Right forelimb (tissue), 1 donor: ENCODE data around the gene CXorf65.

Experiments
- DNase-seq: peaks from one replicate; pipeline ENCODE4 v3.0.0-alpha.2; 2018

CXorf65 gene

DNA sequence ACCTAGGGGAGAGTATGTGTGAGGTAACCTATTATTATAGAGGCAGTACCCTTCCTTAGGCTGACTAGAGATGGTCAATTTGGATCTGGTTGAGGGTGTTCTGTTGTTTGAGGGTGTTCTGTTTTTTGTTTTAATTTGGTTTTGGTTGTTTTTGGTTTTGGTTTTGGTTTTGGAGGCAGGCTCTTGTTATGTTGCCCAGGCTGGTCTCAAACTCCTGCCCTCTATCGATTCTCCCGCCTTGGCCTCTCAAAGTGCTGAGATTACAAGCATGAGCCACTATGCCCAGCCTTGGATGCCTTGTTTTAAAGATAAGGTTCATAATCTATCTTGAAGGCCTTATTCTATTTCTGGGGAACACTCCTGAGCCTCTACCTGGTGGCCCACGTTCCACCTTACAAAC lies 912 bp downstream of the CXorf65 start:
- no peak for DNase-seq

DNA sequence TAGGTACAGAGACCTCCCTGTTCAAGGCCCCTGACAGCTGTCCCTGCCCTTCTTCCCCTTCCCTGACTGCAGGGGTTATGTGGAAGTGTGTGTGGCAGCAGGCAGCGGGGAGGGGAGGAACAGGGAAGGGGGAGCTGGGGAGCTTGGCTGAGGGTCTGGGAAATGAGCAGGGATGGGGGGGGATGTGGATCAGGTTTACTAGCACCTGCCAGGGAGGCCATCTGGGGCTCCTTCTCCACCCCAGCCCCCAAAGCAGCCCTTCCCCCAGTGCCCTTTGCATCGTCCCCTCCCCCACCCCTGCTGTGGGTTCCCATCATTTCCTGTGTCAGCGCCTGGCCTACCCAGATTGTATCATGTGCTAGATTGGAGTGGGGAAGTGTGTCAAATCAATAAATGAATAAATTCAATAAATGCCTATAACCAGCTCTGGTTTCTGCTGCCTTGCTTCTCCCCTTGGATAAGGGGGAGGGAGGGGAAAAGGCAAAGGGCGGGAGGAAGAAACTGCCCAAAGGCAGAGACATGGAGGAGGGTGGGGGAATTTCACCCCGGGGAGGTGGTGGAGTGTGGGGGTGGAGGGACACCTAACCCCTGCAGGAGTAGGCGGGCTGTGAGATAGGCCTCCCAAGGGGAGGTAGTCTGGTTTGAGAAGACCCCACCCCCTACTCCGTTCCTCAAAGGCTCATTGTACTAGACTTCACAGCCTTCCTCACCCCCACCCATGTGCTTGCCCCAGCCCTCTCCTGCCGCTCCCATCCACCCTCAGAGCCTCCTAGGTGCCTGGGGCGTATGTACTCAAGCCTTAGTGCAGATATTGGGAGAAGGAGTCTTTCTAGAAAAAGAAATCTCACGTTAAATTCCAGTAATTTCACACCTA lies 3.2 kb downstream of the CXorf65 start:
- peak; percentile 64 for DNase-seq

DNA sequence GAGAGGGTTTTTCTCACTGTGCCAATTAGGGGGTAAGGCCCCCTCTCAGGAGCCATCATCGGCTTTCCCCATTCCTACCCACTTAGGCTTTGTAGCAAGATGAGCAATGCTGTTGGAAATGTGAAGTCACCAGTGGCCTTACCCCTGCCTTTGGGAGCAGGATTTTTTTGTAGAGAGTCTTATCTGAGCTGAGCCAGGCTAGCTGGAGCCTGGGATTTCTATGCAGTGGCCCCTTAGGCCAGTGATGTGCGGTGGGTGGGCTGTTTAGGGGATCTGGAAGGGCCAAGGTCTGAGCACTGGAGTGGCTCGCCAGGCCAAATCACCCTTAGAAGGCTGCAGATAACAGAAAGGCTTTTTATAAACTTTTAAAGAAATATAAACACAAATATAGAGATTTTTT lies 4.2 kb downstream of the CXorf65 start:
- DNase-seq = no peak

DNA sequence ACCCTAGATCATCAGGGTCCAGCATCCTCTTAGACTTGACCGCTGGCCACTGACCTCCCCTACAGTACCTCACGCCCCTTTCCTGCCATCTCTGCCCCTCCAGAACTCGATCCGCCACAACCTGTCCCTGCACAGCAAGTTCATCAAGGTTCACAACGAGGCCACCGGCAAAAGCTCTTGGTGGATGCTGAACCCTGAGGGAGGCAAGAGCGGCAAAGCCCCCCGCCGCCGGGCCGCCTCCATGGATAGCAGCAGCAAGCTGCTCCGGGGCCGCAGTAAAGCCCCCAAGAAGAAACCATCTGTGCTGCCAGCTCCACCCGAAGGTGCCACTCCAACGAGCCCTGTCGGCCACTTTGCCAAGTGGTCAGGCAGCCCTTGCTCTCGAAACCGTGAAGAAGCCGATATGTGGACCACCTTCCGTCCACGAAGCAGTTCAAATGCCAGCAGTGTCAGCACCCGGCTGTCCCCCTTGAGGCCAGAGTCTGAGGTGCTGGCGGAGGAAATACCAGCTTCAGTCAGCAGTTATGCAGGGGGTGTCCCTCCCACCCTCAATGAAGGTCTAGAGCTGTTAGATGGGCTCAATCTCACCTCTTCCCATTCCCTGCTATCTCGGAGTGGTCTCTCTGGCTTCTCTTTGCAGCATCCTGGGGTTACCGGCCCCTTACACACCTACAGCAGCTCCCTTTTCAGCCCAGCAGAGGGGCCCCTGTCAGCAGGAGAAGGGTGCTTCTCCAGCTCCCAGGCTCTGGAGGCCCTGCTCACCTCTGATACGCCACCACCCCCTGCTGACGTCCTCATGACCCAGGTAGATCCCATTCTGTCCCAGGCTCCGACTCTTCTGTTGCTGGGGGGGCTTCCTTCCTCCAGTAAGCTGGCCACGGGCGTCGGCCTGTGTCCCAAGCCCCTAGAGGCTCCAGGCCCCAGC lies 5.7 kb downstream of the CXorf65 start:
- no peak for DNase-seq

DNA sequence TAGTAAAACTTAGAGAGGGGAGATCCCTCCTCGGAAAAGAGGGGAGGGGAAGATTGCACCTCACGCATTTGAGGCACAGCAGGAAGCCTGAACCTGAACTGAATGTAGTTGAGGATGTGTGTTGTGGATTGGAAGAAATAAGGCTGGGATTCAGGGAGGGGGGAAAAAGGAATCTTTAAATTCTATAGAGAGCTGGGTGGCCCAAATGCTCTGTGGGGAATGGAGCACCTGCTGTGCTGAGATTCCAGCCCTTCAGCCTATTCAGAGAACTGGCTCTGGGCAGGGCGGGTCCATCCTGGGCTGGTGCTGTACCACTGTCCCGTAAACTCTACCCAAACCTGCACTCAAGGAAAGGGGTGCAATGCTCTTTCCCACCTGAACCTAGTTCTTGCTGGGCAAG lies 6.8 kb downstream of the CXorf65 start:
- no peak for DNase-seq

DNA sequence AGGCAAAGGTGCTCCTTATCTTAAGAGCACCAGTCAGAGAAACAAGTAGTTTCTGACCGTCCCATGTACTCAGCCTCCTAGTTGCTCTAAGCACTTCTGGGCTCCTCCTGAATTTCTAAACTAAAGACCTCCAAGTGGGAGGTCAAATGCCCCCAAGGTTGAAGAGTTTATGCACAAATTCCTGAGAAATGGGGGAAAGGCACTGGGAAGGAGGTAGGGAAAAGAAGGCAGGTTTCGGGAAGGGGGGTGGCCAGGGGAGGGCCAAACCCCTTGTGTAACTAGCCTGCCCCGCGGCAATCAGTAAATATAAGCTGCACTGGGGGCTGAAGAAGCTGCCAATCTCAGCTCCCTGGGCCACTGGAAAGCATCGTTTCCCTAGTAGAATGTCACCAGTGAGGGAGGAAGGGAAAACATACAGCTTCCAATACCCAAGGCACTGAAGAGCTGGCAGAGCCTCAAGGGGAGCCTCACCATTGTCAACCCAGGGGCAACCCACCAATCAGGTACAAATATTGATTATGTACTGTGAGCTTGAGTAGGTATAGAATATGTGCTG lies 7.5 kb downstream of the CXorf65 start:
- no peak for DNase-seq

DNA sequence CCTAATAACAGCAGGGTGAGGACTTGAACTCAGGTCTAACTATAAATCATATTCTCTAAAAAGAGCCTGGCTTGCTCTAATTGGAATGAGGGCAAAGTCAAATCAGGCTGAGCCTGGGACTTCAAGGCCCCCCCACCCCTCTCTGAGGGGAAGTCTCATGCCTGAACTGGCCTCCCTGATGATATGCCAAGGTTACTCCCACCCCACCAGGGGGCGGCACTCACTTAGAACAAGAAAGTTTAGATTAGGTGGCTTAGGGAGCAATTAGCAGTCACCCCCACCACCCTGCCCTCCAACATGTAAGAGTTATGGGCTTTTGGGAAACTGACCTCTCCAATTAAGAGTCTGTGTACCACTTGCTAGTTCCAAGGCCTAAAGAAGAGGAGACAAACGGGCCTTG lies 8.2 kb downstream of the CXorf65 start:
- no peak for DNase-seq

DNA sequence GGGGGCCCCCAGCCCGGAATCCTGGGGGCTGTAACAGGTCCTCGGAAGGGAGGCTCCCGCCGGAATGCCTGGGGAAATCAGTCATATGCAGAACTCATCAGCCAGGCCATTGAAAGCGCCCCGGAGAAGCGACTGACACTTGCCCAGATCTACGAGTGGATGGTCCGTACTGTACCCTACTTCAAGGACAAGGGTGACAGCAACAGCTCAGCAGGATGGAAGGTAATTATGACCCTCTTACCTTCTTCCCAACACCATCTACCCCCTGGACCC lies 9.8 kb downstream of the CXorf65 start:
- DNase-seq = no peak

DNA sequence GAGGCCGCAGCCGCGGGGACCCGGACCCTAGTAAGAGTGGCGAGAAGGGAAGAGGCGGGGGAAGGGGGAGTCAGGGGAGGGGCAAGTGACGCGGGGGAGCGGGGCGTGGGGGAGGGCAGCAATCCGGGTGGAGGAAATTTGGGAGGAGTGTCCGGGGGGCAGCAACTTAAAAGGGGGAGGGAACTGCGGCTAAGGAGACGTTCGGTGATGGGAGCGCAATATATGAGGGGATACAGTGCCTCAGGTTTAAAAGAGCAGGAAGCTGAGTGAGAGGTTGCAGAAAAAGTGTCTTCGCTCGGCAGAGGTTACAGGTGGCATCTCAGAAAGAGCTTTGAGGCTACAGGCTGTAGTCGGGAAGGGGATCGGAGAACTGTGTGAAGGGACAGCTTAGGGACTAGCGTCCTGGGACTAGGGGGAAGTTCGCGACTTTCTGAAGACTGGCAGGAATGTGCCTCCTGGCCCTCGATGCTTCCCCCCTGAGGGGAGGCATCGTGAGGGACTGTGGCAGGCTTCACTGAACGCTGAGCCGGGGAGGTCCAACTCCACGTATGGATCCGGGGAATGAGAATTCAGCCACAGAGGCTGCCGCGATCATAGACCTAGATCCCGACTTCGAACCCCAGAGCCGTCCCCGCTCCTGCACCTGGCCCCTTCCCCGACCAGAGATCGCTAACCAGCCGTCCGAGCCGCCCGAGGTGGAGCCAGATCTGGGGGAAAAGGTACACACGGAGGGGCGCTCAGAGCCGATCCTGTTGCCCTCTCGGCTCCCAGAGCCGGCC lies 10.4 kb downstream of the CXorf65 start:
- no peak for DNase-seq

DNA sequence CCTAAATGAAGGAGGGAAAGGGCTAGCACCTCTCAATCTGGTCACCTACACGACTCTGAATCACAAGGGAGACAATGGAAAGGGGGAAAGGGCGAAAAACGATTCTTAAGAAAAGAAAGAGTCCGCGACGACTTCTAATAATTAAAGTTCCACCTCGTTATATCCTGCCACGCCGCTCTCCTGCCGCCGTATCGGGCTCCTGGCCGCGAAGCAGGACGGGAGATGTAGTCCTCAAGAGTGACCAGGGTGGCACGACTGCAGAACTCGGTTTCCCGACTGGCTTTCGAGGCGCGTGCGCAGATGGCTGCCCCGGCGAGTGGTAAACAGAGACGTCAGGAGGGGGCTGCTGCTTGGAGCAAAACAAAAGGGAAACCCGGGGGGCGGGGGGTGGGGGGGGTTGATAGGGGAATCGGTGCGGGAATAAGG lies 11.0 kb downstream of the CXorf65 start, which contains the start of gene FOXO4:
FOXO4 (plus strand) TSS at position 297 of the 426 bp plus-strand sequence. CDS start 678 bp downstream, outside the sequence.
- DNase-seq = peak; percentile 90

DNA sequence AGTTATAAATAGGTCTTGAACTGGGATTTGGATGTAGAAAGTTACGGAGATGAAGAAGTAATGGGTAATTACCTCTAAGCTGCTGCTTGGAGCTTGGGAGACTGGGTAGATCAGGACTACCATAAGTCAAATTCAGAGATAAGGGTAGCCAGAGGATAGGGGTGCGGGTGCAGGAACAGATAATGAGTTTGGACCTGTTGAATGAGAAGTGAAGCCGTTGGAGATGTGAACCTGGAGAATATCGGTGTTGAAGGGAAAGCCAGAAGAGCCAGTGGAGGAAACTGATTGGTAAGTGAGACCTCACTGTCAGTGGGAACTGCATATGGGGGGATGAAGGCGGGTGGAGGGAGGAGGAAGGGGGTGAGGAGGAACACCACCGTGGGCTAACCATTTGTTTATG lies 11.5 kb downstream of the CXorf65 start:
- no peak for DNase-seq

DNA sequence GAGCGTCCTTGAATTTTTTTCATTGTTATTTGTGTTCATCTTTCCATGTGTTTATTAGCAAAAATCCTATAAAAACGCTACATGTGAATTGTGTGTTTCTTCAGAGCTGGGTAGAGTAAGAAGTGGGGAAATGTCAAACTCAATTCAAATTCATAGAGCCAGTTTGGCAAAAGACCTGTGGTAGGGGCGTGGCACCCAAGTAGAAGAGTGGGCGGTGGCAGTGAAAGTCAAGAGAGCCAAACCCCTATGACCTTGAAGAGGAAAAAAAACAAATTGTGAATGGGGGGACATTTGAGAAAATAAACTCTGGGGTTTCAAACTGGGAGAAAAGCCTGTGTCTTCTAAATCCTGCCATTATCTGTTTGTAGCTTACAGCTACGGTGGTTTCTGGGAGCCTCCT lies 15.3 kb downstream of the CXorf65 start:
- DNase-seq = no peak

DNA sequence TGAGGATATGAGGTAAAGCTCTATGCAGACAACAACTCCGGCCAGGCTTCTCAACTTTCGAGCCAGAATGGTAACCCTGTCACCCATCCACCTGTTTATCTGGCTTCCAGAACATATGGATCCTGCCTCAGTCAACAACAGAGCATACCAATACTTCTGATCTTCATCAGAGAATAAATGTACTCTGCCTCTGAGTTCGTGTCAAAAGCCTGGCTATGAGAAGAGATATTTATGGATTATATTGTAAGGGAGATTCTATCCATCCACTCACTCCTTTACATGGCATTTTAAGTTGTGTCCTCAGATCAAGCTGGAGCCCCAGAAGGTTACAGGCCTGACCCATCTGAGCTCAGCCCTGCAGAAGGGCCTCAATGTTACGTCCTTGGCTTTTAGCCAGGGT lies 20.6 kb downstream of the CXorf65 start:
- no peak for DNase-seq

DNA sequence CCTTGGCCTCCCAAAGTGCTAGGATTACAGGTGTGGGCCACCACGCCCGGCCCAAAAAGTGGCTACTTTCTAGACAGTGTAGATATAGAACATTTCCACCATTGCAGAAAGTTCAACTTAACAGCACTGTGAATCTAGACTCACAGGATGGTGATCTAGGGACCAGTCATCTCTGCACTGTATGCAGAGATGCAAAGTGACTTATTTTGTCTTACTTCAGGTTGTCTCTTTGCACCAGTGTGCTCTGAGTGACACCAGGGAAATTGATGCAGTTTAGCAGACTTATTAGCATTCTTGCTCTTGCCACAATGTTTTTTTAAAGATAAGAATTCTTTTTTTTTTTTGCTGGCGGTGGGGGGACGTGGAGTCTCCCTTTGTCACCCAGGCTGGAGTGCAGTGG lies 23.7 kb downstream of the CXorf65 start:
- no peak for DNase-seq

DNA sequence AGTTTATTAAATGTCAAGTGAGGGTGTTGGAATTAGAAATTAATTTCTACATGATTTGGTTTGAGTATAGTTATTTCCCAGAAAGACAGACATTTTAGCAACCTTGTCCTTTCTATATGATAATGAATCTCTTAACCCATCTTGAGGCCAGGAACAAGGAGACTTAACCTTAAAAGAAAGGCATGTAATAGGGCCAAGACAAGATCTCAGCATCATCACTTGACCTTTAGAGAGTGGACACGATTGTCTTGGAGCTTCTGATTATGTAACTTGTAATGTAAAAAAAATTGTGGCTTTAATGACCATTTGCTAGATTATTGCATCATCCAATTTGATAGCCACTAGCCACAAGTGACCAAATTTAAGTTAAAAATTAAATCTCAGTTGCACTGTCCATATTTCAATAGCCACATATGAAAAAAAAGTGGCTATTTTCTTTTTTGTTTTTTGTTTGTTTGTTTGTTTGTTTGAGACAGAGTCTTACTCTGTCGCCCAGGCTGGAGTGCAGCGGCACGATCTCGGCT lies 24.4 kb downstream of the CXorf65 start:
- no peak for DNase-seq

DNA sequence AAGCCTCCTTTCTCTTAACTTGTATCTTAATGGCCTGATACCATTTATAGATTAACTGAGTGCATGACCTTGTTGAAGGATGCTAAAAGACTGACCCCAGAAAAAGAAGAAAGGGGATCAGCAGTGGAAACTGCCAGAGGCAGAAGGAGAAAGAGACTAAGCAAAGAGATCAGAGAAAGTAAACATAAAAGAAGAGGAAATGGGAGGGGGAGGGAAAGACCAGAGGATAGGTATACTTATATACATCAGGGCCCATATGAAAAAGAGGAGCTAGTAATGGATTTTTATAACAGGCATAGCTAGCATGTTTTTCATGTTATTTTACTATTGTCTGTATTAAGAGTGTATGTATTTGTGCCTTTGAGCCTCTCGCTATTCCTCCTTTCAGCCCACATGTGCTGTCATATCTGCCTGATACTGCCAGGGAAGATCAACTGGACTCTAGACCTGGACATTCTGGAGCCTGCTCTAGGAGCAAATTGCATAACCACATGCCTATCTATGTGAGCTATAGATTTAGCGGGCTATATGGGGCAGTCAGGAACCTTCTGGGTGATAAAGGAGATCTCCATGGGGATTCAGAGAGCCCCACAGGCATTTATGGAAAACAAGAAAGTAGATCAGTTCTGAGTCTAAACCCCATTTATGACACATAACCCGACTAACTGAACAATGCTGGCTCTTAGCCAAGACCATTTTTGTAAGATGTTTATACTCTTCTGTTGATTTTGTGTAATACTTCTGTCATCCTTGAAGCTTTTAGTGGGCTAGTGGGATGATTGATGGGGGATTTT lies 25.0 kb downstream of the CXorf65 start:
- DNase-seq = no peak

DNA sequence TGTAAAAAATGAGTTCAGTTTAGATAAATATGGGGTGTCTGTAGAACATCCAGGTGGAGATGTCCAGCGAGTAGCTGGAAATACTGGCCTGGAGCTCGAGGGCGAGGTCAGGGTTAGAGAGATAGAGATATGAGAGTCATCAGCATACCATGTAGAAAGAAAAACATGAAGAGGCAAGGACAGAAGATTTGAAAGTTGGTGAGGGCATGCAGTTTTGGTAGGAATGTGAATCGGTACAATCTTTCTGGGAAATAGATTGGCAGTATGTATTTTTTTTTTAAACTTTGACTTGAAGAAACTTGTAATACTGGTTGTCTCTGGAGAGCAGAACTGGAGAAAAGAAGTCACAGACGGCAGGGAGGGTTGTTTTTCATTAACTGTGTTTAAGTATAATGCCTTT lies 36.0 kb downstream of the CXorf65 start:
- no peak for DNase-seq

DNA sequence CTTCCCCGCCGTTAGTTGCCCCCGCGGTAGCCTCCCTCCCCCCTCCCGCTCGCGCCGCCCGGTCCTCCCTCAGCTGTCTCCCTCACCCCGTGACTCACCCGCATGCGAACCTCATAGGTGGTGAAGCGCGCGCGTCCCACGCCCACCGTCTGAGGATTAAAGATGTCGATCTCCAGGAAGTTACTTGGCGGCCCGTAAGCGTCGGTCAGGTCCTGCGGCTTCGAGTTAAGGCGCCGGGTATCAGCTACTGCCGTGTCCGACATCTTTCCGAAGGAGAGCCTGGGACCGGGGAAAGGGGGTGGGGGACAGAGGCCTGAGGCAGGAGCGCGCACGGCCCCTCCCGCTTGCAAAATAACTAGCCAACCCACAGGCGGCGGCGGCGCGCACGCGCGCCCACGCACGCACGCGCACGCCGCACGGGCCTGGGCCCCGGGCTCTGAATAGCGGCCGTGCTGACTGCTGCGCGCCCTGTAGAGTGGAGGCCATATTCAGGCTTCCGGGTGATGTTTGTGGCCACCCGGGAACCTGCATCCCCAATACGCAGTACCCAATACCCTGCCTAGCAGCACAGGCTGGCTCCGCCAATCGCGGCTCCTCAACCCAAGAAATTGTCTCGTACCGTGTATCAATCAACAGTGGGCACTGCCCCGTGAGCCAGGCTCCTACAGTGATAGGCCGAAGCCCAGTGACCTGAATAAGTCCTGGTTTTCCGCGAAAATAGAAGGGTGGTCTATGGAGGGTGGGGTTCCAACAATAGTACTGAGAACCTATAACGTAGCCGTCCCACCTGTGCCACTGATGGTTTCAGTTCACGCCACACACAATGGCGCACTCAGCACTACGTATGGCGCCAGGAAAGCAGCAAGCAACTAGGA lies 38.3 kb downstream of the CXorf65 start, which contains the start of gene SNX12:
SNX12 (minus strand) TSS at position 291 of the 875 bp plus-strand sequence; CDS start at position 263, 28 bp downstream.
- DNase-seq = peak; percentile 91

DNA sequence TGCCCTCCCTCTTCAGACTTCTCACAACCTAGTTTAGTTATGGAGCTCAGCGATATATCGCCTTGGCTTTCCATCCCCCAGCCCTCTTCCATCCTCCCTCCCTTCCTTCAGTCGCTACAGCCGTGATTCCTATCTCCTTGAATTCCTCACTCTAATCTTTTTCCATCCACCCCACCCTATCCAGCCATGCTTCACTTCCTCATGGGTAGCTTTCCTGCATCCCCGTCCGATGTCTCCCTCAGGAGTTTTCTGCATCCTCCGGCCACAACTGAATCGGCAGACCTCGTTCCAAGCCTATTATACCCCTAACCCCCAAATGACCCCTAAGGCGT lies 38.9 kb downstream of the CXorf65 start:
- no peak for DNase-seq

DNA sequence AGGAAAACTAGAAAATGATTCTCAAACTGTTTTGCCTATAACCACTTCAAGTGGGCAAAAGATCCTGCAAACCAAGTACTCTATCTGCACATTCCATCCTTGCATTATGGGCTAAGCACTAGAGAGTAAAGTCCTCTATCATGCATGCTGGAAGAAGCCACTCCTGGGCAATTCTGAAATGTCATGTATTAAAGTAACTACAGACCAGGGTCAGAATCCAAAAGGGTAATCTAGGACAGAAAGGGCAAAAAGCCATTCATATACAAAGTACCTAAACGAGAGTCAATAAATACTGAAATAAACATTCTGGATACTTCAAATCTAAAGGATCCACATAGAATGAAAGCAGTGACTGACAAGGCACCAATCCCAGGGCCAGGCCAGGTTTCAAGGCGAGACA lies 39.5 kb downstream of the CXorf65 start:
- DNase-seq = no peak

DNA sequence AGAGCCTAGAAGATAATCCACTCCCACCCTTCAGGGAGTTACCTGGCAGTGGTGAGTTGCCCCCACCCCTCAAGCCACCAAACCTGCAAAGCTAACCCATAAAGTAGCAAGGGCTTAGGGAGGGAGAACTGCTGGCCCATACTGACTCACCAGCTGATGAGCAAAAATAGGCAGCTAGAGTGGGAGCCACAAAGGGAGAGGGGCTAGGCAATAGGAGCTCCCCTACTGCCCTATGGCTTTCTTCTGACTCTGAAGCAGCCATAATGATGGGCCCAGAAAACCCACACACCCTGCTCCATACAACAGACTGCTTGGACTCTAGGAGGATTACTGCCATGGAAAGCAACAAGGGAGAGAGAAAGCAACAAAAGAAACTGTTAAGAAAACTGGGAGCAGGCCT lies 46.4 kb downstream of the CXorf65 start:
- no peak for DNase-seq
